NOMO-1 (cell line): ENCODE measurements around the gene CAPG.

Experiments used
- DNase-seq, 2 experiments: peaks; one replicate each; lab custom pipeline; 2025; ENCODE audit not compliant: unreplicated experiment in 2 of 2; lab: John Stamatoyannopoulos, UW

Gene CAPG

DNA sequence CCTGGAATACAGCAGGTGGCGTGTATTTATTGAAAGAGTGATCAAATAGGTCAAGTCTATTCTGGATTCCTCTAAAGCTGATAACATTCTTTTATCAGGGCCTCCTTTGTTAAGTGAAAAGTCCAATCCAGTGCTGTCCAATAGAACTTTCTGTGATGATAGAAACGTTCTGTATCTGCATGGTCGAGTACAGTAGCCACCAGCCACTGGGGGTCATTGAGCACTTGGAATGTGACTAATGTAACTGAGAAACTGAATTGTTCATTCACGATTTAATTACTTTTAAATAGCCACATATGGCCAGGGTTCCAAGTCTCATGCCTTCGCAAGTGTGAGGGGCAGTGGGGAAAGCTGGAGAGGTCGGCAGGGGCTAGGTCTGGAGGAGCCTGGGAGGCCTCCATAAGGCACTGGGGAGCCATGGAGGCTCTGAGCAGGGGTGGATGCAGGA, 28.9 kb upstream of the CAPG start:
- DNase-seq: no peak

DNA sequence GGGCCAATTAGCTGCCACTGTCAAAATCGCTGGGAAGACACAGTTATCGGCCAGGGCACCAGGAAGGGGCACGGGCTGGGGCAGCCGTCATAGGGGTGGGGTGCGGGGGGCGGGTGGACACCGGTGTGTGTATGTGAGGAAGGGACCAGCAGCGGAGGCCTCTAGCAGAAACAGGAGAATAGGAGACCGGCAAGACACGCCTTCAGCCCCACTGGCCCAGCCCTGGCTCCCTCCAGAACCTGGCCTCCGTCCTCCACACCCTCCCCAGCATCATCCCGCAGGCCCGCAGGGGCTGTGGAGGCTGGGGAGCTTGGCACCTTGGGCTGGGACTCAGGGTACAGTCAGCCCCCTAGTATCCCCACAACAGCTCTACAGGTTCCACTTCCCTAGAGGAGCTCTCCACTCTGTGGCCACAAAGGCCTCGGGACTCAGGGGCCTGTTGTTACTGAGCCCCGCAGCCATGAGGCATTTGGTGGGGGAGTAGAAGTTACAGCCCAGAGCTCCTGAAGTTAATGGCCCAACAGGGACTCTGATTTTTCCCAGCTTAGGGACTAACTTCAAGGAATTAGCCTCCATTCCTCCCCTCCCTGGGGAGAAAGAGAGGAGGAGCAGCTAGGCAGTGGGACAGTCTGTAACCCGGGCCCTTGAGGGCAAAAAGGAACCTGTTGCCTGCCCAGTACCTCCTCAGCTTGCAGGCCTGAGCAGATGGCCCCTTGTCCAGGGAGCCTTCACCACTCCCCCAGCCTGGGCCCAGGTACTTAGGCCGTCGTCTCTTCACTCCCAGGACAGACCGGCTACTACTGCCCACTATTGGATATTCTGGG, 28.2 kb upstream of the CAPG start:
- DNase-seq: peak in 1 of 2 experiments; percentile 9

DNA sequence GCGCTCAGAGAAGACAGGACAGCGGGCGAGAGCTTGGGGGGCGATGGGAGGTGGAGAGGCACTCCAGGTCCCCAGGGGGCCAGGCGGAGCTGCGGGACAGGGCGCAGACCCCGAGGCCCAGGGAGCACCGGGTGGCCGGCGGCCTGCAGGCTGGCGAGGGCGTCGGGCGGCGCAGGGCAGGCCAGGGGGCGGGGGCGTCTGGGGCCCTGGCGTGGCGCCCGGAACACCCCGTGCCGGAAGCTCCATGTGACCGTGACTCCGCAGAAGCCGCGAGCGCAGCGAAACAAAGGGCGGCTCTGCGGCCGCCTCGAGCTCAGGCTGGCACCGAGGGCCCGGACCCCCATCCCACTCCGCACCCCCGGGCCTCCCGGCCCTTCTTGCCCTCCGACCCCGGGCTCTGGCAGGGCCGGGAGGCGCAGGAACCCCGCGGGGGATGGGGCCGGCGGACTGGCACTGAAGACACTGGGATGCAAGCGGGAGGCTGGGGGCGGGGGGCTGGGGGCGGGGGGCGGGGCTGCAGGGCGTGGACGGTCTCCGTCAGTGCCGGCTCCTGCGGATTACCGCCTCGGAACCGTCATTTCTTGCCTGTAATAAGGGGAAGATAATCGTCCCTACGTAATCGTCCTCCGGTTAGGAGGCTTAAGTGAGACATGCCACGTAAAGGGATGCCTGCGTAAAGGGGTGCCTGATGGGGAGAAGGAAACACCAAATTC, 27.5 kb upstream of the CAPG start:
- peak; percentile 71 to 72 for DNase-seq

DNA sequence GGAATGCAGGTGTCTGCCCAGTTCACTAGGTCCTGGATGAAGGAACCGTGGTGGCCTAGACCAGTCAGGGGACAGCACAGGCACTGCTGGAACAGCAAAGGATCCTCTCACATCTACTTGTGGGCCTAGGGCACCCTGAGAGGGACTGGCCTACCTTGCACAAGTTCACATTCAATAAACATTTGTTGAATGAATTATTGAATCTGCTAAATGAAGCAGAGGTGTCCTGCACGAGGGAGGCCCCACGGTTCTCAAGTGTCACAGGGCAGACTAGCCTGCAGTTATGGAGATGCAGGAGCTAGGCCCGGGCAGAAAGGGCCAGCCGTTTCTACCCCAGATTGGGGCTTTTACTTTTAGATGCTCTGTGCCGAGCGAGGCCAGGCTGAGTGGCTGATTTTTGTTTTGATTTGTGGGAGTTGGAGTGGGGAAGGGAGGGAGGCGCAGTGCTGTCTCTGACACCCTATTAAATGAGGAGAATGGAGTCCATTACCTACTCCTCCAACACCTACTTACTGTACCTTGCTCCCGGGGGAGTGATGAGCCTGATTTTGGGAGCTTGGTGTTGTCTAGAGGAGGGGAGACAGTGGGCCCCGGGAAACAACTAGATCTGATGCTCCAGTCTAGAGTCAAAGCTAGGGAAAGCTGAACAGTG, 26.8 kb upstream of the CAPG start:
- no peak for DNase-seq

DNA sequence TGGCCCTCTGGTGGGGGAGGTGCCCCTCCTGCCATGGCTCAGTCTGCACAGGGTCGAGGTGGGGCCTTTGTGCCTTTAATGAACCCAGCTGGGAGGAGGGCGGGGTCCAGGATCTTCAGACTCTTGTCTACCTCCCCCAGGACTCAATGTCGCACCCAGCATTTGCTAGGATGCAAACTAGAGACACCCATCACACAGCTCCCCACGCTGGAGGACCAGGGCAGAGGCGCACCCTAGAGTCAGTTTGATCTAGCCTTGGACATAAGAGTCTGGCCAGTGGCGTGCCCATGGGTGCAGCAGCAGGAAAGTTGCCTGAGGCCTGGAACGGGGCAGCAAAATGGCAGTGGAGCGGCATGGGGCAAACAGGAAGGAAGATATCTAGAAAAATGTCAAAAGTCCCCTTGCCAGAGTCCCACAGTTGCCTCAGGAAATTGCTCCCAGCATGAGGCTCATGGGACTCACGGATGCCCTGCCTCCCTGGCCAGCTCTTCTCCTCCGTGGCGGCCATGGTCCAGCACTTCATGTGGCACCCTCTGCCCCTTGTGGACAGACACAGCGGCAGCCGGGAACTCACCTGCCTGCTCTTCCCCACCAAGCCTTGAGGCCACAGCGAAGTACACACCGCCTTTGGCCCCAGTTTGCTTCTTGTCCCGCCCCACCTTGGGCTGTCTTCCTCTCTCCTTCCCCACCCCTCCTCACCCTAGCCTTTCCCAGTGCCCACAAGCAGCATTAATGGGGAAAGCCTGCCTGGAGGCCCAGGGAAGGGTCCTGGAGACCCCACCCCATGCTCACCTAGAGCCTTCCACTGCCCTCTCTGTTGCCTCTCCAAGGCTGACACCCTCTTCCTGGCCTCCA, 26.0 kb upstream of the CAPG start:
- DNase-seq: no peak

DNA sequence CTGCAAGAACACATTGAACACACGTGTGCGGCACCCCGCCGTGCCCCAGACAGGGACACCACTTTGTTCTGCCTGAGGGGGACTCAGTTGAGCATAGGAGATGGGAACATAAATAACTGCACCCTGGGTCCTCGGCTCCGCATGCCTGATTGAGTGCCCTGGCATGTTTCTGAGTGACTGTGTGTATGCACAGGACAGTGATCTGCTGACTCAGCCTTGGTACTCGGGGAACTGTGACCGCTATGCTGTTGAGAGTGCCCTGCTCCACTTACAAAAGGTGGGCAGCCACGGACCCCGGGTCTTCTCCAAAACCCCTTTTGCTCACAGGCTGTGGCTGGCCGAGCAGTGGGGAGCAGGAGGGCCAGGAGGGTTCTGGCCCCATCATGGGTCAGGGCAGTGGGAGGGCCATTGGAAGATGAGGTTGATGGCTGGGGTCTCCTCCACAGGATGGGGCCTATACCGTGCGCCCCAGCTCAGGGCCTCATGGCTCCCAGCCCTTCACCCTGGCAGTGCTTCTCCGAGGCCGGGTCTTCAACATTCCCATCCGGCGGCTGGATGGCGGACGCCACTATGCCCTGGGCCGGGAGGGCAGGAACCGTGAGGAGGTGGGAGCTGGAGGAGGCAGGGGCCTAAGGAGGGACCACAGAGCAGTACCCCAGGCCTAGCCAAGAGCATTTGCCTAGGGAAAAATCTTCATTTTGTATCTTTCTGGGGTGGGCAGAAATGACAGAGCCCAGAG, 25.2 kb upstream of the CAPG start:
- no peak for DNase-seq

DNA sequence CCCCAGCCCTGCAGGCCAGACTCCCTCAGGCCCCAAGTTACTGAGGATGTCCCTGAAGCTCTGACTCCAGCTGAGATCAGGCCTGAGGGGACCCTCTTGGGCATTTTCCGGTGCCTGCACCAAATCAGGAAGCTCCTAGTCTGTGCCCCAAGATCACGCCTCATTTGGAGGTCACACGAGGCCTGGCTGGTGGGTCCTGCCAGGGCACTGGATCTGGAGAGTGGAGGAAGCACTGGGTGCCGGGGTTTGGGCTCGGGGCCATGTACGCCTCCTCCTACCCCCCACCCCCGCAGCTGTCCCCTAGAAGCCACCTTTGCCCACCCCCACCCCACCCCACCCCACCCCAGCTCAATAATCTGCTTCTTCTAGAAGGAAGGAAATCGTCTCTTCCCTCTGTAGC, 24.5 kb upstream of the CAPG start:
- DNase-seq: no peak

DNA sequence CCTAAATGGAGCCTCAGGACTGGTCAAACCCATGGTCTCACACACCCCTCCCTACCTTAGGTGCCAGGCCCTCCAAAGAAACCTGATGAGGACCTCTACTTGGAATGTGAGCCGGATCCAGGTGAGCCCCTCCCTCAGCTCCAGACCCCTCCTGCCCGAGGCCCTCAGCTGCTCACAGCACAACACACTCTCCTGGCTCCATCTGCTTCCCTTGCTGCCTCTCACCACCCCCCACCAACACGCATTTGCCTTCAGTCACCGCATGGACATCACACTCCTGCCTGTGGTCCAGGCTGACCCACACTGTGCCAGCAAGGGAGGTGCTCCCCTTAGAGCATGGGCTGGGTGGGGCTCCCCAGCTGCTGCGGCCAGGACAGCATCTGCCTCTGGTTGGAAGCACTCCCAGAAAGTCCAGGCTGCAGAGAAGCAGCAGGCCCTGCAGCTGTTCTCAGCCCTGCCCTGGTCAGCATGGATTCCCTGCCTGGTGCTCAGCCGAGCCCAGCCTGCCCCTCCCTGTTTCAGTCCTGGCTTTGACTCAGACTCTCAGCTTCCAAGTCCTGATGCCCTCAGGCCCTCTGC, 23.4 kb upstream of the CAPG start:
- DNase-seq: no peak

DNA sequence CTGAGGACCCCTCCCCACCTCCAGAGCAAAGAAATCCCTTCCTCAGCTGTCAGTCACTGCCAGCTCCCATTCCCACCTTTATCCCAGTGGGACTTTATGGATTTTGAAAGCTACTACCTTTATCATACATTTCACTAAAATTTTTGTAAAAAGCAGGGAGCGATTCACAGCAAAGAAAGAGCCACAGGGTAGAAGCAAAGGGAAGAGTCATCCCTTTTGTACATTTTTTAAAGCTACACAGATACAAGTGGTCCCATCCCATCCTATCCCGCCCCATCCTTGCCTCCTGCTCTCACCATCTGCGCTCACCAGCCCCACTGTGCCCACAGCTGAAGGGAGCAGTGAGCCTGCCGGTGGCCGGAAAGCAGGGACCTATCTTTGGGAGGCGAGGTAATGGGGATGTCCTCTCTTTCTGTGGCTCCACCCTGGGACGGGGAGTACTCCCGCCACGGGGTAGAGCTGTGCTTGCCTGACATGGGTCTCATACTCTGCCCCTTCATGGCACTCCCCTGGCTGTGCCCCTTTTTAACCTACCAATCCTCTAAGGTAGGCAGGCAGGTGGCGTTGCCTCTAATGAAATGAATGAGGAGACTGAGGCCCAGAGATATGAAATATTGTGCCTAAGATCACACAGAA, 21.5 kb upstream of the CAPG start:
- no peak for DNase-seq

DNA sequence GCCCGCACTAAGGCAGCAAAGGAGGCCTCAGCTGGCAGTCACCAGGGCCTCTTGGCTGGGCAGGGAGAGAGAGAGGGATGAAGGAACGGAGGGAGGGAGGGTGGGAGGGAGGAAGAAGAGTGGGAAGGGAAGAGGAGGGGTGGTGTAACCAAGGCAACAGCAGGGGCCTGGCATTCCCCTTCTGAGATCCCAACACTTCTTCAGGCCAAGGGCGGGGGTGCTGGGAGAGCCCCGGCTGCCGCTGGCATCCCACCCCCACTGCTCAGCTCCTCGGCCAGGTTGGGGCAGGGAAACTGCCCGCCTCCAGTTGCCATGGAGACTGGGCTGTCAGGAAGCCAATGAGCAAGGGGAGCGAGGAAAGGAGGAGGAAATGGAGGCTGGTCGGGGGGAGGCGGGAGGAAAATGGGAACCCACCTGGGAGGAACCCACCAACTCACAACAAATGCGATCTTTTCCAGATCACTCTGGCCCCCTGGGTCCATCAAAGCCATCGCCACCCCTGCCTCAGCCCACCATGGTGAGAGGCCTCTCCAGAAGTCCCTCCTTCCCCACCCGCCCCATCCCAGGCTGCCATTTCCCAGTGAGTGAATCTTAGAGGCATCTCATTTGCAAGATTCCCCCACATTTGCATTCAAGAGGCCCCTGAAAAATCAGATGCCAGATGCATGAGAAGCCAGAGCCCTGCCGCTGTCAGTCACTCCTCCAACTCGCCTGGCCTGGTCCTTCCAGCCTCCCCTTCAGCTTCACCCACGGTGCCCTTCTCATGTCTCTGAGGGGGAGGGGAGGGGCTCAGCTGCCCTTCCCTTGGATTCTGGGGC, 20.8 kb upstream of the CAPG start:
- no peak for DNase-seq

DNA sequence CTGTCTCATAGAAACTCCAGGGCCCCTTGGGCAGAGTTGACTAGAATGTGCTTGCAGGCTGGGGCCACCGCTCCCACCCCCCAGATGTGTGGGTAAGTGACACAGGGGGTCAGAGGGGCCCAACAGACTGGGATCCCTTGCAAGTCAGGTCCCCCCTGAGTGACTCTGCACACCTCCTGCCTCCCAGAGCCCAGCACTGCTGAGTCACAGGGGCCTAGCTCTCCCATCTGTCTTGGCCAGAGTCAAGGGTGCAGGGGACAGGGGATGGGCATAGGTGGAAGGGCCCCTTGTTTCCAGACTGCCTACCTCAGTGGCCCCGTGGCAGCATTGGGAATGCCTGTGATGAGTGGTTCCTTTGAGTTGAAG, 19.7 kb upstream of the CAPG start:
- DNase-seq: no peak

DNA sequence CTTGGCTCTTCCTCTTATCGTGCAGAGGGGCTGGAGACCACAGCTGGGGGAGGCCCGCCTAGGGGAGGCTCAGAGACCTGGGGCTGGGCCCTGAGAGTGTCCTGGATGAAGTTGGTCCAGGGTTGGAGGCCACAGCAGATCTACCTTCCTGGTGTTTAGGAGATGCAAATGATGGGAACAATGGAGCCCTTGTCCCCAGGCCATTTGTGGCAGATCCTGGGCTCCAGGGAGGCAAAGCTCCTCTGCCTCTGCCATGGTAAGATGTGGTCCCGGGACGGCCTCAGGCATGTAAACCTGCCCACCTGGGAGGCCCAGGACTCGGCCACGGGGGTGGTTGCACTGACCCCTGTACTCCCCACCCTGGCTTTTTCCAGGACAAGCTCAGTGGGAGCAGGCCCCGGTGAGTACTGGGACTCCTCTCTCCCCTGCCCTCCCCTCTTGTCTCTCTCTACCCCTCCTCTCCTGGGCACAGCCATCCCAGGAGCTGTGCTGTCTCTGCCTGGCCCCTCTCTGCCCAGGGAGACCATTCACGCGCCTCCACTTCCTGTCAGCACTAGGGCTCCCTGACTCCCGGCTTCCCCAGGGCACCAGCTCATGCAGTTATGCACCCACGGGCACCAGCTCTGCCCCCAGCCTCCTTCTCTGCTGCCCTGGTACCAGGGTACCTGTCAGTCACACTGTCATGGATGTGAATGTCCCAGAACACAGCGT, 19.2 kb upstream of the CAPG start:
- DNase-seq: no peak

DNA sequence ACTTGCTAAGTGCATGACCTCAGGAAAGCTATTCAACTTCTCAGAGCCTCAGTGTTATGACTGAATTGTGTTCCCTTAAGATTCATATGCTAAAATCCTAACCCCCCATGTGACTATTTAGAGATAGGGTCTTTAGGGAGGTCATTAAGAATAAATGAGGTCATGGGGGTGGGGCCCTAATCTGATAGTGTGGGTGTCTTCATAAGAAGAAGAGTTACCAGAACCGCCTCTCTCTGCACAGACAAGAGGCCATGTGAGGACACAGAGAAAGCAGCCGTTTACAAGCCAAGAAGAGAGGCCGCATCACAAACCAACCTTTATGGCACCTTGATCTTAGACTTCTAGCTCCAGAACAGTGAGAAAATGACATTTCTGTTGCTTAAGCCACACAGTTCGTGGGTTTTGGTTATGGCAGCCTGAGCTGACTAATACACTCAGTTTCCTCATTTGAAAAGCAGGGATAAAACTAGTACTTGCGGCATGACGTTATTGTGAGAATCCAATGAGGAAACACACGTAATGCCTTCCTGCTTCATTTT, 18.2 kb upstream of the CAPG start:
- peak; percentile 48 to 77 for DNase-seq

DNA sequence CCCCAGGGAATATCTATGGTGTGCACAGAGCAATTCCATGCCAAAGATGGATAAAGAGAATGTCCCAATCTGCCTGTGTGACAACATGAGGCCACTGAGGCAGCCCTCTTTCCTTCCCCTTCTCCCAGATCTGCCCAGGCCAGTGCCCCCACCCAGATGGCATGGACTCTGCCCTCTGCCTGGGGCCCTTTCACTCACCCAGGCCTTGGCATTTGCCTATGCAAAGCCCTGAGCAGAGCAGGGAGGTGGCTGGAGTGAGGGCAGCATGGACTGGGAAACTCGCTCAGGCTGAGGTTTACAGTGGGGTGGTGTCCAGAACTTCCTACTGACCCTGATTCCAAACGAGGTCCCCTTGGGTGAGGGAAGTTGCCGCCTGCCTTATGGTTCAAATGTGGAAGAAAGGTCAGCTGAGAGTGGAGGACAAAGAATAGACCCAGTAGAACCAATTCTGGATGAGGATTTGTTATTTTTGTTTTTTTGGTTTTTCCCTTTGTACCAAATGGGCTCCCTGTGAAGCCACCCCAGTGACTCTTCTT, 17.2 kb upstream of the CAPG start:
- DNase-seq: no peak

DNA sequence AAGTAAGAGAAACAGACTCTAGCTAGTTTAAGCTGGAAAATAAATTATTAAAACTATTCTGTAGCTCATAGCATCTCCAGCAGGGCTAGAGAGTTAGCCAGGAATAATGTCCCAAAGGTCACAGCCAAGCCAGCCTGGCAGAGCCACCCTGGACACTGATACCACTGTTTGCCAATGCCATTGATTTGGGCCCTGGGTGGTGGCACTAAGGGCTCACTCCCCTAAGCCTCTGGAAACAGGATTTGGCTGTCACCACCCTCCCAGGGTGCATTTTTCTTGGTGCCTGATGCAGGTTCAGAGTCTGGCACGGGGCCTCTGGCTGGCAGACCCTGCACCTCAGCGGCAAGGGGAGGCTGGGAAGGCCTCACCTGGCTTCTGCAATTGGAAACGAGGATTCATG, 15.4 kb upstream of the CAPG start:
- no peak for DNase-seq

DNA sequence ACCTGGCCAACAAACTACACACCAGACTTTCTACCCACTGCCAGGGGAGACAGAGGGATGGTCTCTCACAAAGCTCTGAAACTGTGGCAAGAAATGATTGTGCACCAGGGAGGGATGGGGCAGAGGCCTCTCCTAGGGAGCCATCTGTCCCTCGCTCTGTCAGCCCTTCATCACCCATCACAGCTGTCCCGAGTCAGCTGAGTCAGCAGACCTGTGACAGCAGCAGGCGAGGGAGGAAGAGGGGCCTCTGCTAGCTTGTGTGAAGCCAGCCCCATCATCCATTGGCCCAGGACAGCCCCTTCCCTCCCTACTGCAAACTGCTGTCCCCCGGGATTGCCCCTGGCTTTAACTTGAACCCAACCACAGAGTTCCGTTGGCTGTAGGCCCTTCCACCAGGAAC, 13.4 kb upstream of the CAPG start:
- DNase-seq: no peak

DNA sequence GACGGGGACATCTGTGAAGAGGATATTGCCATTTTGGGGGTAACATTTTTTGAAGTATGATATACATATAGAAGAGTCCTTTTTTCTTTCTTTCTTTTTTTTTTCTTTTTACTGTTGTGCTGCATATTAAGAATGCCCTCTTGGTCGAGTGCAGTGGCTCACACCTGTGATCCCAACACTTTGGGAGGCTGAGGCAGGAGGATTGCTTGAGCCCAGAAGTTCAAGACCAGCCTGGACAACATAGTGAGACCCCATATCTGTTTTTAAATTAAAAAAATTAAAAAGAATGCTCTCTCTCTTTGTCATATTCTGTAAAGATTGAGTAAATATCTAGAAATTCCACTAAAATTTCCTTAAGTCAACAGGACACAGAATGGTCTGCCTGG, 11.9 kb upstream of the CAPG start:
- DNase-seq: no peak
